Measurements from ENCODE around the gene ZNF197. TPM values are rescaled to one million over a fixed set of nuclear protein-coding genes. Genes with fewer than 3 reads are reported as not detected.
"Not testable (repeated sequence)": the region's sequence is repeated elsewhere in the genome, so short reads cannot be mapped to it uniquely, and the experiment has no call there.

ZNF197 gene
- total RNA-seq, 1 experiment from 2014 or later = 7.0 TPM

DNA sequence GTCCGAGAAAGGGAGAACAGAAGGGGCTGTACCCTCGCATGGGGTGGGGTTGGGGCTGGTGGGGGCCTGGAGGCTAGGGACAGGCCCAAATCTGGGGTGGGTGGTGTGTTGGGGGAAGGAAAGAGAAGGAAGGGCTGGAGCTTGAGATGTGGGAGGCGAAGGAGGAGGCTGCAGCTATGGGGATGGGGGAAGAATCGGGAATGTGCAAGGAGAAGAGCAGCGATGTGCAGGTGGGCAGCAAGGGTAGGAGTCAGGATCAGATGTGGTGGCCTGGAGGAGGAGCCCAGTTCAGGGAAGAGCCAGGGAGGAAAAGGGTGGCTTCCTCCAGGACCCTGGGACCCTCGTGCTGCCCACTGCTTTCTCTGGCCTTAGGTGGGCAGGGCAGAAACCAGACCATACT is 44.9 kb downstream of the ZNF197 start:
- no peaks in the 10 kb centered on the region for H3K4me1 ChIP-seq (ENCODE audit: control insufficient read depth, insufficient read depth, low read length)
- CTCF ChIA-PET = no interaction called here
- no peaks in the 10 kb centered on the region for H3K36me3 ChIP-seq (ENCODE audit: control insufficient read depth, insufficient read depth, low read length)
- intact Hi-C loops (cut with micrococcal nuclease; ENCODE audit: unreplicated experiment) = no loop called here
- H3K27ac ChIP-seq (ENCODE audit: low read length) = no peak overlapping the region
- H3K4me3 ChIP-seq (ENCODE audit: low read depth in 2 of 2, low read length in 2 of 2) = no peak overlapping the region
- BruUV-seq (replicated peaks) = no TSS peak
- TF ChIP-seq, protein P1, sequence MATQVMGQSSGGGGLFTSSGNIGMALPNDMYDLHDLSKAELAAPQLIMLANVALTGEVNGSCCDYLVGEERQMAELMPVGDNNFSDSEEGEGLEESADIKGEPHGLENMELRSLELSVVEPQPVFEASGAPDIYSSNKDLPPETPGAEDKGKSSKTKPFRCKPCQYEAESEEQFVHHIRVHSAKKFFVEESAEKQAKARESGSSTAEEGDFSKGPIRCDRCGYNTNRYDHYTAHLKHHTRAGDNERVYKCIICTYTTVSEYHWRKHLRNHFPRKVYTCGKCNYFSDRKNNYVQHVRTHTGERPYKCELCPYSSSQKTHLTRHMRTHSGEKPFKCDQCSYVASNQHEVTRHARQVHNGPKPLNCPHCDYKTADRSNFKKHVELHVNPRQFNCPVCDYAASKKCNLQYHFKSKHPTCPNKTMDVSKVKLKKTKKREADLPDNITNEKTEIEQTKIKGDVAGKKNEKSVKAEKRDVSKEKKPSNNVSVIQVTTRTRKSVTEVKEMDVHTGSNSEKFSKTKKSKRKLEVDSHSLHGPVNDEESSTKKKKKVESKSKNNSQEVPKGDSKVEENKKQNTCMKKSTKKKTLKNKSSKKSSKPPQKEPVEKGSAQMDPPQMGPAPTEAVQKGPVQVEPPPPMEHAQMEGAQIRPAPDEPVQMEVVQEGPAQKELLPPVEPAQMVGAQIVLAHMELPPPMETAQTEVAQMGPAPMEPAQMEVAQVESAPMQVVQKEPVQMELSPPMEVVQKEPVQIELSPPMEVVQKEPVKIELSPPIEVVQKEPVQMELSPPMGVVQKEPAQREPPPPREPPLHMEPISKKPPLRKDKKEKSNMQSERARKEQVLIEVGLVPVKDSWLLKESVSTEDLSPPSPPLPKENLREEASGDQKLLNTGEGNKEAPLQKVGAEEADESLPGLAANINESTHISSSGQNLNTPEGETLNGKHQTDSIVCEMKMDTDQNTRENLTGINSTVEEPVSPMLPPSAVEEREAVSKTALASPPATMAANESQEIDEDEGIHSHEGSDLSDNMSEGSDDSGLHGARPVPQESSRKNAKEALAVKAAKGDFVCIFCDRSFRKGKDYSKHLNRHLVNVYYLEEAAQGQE (IDR thresholded peaks at IDR 0.05; ENCODE audit: insufficient read depth in 1 of 2, low read depth in 2 of 2, low read length in 1 of 2) = no peak
- TF ChIP-seq POLR2AphosphoS5 (IDR thresholded peaks at IDR 0.05; ENCODE audit: low read depth, low read length) (no peak), TCF7L2 (IDR thresholded peaks at IDR 0.05; ENCODE audit: low read depth, low read length) (no peak), SIN3A (IDR thresholded peaks at IDR 0.05; ENCODE audit: borderline replicate concordance, insufficient read depth, low read depth, low read length) (no peak)
- TF ChIP-seq, protein P2, sequence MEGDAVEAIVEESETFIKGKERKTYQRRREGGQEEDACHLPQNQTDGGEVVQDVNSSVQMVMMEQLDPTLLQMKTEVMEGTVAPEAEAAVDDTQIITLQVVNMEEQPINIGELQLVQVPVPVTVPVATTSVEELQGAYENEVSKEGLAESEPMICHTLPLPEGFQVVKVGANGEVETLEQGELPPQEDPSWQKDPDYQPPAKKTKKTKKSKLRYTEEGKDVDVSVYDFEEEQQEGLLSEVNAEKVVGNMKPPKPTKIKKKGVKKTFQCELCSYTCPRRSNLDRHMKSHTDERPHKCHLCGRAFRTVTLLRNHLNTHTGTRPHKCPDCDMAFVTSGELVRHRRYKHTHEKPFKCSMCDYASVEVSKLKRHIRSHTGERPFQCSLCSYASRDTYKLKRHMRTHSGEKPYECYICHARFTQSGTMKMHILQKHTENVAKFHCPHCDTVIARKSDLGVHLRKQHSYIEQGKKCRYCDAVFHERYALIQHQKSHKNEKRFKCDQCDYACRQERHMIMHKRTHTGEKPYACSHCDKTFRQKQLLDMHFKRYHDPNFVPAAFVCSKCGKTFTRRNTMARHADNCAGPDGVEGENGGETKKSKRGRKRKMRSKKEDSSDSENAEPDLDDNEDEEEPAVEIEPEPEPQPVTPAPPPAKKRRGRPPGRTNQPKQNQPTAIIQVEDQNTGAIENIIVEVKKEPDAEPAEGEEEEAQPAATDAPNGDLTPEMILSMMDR (IDR thresholded peaks at IDR 0.05) = no peak
- no peaks in the 10 kb centered on the region for H3K9me3 ChIP-seq (ENCODE audit: control insufficient read depth, insufficient read depth, low read depth, low read length)
- in situ Hi-C loops (cut with HindIII; ENCODE audit: low pct_unique_long_range_greater_than_20kb, low sequenced_read_pairs) = no loop called here
- no peaks in the 10 kb centered on the region for H3K27me3 ChIP-seq (ENCODE audit: control insufficient read depth, insufficient read depth, low read length)
- DNase-seq (ENCODE audit: low read depth, low spot score) (no peak), ATAC-seq (no peak)
- POLR2A ChIA-PET = no interaction called here

DNA sequence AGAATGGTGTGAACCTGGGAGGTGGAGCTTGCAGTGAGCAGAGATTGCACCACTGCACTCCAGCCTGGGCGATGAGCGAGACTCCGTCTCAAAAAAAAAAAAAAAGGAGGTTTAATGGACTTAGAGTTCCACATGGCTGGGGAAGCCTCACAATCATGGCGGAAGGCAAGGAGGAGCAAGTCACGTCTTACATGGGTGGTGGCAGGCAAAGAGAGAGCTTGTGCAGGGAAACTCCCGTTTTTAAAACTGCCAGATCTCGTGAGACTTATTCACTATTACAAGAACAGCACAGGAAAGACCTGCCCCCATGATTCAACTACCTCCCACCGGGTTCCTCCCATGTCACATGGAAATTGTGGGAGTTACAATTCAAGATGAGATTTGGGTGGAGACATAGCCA is 48.6 kb downstream of the ZNF197 start:
- intact Hi-C loops (cut with micrococcal nuclease; ENCODE audit: unreplicated experiment); H3K36me3 ChIP-seq (ENCODE audit: control insufficient read depth, insufficient read depth, low read length); POLR2A ChIA-PET; DNase-seq (ENCODE audit: low read depth, low spot score); in situ Hi-C loops (cut with HindIII; ENCODE audit: low pct_unique_long_range_greater_than_20kb, low sequenced_read_pairs); H3K4me1 ChIP-seq (ENCODE audit: control insufficient read depth, insufficient read depth, low read length); H3K4me3 ChIP-seq (ENCODE audit: low read depth in 2 of 2, low read length in 2 of 2); BruUV-seq (replicated peaks); H3K27me3 ChIP-seq (ENCODE audit: control insufficient read depth, insufficient read depth, low read length); CTCF ChIA-PET; ATAC-seq; H3K9me3 ChIP-seq (ENCODE audit: control insufficient read depth, insufficient read depth, low read depth, low read length); H3K27ac ChIP-seq (ENCODE audit: low read length): not testable (repeated sequence)

DNA sequence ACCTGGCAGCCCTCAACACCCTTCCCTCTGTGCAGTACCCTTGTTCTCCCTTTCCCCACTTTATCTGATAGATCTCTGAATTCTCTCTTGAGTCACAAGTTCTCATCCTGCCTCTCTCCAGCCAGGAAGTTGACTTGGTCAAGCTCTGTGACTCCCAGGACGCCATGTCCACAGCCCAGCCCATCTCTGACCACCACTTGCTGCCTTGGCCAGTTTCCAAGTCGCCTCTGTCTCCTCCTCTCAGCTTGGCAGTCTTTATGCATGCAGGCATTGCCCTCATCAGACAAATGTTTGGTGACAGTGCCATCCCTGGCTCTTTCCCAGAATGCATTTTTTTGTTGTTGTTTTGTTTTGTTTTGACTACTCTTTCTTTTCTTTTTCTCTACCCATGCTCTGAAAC is 49.4 kb downstream of the ZNF197 start:
- intact Hi-C loops (cut with micrococcal nuclease; ENCODE audit: unreplicated experiment) = no loop called here
- no peak overlapping the region for H3K27ac ChIP-seq (ENCODE audit: low read length)
- TF ChIP-seq POLR2AphosphoS5 (IDR thresholded peaks at IDR 0.05; ENCODE audit: low read depth, low read length) = no peak
- TF ChIP-seq SIN3A (IDR thresholded peaks at IDR 0.05; ENCODE audit: borderline replicate concordance, insufficient read depth, low read depth, low read length) = no peak
- TF ChIP-seq, protein P2 (IDR thresholded peaks at IDR 0.05) = no peak
- no peak for TF ChIP-seq TCF7L2 (IDR thresholded peaks at IDR 0.05; ENCODE audit: low read depth, low read length)
- TF ChIP-seq, protein P1 (IDR thresholded peaks at IDR 0.05; ENCODE audit: insufficient read depth in 1 of 2, low read depth in 2 of 2, low read length in 1 of 2) = no peak
- CTCF ChIA-PET = no interaction called here
- H3K9me3 ChIP-seq (ENCODE audit: control insufficient read depth, insufficient read depth, low read depth, low read length) = no peaks in the 10 kb centered on the region
- in situ Hi-C loops (cut with HindIII; ENCODE audit: low pct_unique_long_range_greater_than_20kb, low sequenced_read_pairs) = no loop called here
- no peaks in the 10 kb centered on the region for H3K27me3 ChIP-seq (ENCODE audit: control insufficient read depth, insufficient read depth, low read length)
- H3K4me3 ChIP-seq (ENCODE audit: low read depth in 2 of 2, low read length in 2 of 2) = no peak overlapping the region
- BruUV-seq (replicated peaks) = no TSS peak
- DNase-seq (ENCODE audit: low read depth, low spot score) (no peak), ATAC-seq (no peak)
- H3K4me1 ChIP-seq (ENCODE audit: control insufficient read depth, insufficient read depth, low read length) = no peaks in the 10 kb centered on the region
- no peaks in the 10 kb centered on the region for H3K36me3 ChIP-seq (ENCODE audit: control insufficient read depth, insufficient read depth, low read length)
- POLR2A ChIA-PET = no interaction called here
